ENCODE measurements around the gene ARTN.
A peak's percentile ranks its signal among the peaks of the same experiment; 100 is the strongest.

The ARTN gene

DNA sequence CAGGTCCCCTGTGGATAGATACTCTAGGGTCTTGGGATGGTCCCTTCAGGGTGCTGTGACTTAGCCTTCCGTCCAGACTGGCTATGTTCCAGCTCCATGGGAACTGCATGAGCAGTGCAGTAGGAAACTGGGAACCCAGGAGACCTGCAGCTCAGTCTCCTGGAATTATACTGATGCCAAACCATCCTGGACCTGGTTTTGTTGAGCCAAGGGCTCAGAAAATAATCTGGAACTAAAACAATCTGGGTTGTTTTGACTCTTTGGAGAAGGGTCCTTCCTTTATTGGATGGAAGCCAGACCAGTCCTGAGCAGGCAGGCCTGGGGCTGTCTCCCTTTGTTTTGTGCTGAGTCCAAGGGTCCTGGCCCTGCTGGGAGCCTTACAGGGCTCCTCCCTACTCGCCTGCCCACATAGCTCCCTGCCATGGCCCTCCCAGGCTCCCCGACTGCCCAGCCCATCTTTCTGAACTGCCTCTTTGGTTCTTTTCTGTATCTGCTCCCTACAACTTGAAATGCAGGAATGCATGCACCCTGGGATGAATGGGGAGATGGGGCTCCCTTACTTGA lies 14.4 kb downstream of the ARTN start:
- no peak for DNase-seq (ENCODE audit: low read depth)

DNA sequence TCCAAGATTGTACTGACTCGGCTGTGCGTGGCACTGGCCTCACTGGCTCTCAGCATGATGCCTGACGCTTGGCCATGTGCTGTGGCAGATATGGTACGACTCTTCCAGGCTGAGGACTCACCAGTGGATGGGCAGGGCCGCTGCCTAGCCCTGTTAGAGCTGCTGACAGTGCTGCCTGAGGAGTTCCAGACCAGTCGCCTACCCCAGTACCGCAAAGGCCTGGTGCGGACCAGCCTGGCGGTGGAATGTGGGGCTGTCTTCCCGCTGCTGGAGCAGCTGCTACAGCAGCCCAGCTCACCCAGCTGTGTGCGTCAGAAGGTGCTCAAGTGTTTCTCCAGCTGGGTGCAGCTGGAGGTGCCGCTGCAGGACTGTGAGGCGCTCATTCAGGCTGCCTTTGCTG lies 16.1 kb downstream of the ARTN start:
- no peak for DNase-seq (ENCODE audit: low read depth)

DNA sequence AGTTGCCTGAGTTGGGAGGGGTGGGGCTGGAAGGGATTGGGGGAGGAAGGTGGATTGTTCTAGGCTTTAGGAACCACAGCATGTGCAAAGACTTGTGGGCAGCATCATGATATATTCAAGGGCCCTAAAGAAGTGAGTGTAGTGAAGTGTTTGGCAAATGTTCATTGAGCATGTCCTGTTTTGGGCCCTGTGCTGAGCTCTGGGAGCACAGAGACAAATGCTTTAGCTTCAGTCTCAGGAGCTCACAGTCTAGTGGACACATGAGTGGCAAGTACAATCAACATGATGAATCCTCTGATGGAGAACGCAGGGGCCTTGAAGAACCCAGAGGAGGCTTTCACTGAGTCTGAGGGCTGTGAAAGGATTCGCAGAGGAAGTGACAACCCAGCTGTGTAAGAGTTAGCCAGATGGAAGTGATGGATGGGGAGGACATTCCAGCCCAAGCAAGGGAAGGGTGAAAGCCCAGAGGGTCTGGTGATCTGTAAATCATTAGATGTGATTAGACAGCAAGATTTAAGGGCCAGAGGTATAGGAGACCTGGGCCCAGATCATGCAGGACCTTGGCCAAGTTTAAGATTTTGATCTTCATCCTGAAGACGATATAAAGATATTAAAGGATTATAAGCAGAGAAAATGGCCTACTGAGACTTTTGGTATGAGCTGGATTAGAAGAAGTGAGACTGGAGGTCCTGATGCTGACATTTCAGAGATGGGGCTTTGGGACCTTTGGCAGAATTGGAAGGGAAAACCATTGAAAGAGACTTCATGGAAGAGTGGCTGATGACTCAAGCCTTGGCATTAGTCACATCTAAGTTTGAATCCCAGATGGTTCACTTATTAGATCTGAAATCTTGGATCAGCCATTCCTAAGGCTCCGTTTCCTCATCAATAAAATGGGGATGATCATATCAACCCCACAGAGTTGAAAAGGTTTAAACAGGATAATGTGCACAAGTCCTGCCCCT lies 17.7 kb downstream of the ARTN start:
- no peak for DNase-seq (ENCODE audit: low read depth)

DNA sequence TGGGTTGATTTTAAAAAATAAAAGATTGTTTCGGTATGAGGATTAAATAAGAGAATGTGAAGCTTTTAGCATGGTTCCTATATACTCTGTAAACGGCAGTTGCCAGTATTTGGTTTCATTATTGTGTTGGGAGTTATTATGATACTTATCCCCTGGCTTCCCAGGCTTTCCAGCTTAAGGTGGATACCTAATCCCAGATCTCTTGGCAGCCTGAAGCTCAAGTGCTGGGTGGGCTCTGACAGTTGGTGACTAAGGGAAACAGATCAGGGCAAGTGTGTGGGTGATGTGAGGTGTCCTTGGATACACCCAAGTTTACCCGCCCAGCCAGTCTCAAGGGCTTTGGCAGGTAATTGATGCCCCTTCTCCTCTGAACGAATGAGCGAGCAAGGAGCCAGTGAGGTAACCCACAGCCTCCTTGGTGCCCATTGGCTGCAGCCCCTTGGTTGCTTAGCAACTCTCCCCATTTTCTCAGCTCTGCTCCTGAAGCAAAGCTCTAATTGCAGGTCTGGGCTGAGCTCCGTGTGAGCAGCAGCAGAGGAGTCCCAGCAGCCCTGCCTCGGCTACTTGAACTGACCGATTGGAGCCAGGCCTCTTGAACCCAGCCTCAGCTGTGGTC lies 19.2 kb downstream of the ARTN start:
- no peak for DNase-seq (ENCODE audit: low read depth)

DNA sequence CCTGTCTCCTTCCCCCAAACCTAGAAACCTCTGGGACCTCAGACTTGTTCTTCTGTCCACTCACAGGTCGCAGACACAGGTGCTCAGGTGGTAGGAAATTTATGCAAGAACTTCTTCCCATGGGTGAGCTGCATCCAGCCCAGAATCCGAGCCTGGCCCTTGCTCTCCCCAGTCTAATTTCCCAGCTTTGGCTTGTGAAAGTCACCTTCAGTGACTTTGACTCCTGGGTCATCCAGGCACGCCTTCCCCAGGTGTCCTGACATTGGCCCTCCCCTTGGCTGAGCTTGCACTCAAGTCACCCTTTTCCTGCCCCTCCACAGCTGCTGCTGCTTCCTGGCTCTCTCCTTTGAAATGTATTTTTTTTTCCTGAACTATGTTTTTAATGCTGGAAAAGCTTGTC lies 19.8 kb downstream of the ARTN start:
- no peak for DNase-seq (ENCODE audit: low read depth)

DNA sequence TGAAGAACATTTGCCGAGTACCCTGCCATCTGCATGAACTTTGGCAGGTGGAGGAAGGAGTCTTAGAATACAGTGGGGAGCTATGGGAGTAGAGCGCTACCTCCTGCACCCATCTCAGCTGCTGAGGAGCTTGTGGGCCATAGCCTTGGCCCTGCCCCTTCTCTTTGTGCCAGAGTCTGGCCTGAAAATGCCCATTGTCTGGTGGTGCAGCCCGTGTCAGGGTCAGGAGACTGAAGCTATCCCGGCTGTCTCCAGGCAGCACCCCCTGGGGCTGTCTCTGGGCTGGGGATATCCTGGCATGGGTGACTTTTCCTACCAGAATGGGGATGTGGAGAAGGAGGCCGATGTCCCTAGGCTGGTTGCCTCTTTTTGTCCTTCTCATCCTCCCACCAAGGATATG lies 20.4 kb downstream of the ARTN start:
- no peak for DNase-seq (ENCODE audit: low read depth)

DNA sequence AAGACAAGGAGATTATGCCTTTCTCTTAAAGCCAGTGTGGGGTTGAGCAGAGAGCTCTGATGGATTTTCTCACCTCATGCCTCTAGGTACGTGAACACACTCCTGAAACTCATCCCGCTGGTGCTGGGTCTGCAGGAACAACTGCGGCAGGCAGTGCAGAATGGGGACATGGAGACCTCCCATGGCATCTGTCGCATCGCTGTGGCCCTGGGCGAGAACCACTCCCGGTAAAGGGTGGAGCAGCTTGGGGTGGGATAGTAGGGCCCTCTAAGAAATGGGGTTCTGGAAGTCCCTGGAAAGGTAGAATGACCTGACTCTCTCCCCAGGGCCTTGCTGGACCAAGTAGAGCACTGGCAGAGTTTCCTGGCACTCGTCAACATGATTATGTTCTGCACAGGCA lies 22.6 kb downstream of the ARTN start:
- no peak for DNase-seq (ENCODE audit: low read depth)

DNA sequence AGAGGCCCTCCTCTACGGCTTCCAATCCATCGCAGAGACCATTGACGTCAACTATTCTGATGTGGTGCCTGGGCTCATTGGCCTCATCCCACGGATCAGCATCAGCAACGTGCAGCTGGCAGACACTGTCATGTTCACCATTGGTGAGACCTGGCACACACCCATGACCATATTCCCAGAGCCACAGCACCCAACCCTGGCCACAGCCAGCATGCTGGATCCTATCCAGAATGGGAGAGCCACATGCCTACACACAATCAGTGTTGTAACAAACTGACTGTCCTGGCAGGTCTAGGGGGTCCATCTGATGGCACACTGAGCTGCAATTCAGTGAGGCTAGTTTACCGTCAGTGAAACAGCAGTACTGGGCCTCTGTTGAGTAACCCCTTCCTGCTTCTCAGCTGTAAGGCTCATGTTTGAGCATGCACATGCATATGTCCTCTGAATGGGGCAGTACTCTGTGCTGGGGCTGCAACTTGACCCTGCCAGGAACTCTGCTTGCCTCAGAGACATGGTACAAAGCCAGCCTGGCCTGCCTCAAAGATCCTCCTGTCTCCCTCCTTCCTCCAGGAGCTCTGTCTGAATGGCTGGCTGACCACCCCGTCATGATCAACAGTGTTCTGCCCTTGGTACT lies 23.9 kb downstream of the ARTN start:
- no peak for DNase-seq (ENCODE audit: low read depth)

DNA sequence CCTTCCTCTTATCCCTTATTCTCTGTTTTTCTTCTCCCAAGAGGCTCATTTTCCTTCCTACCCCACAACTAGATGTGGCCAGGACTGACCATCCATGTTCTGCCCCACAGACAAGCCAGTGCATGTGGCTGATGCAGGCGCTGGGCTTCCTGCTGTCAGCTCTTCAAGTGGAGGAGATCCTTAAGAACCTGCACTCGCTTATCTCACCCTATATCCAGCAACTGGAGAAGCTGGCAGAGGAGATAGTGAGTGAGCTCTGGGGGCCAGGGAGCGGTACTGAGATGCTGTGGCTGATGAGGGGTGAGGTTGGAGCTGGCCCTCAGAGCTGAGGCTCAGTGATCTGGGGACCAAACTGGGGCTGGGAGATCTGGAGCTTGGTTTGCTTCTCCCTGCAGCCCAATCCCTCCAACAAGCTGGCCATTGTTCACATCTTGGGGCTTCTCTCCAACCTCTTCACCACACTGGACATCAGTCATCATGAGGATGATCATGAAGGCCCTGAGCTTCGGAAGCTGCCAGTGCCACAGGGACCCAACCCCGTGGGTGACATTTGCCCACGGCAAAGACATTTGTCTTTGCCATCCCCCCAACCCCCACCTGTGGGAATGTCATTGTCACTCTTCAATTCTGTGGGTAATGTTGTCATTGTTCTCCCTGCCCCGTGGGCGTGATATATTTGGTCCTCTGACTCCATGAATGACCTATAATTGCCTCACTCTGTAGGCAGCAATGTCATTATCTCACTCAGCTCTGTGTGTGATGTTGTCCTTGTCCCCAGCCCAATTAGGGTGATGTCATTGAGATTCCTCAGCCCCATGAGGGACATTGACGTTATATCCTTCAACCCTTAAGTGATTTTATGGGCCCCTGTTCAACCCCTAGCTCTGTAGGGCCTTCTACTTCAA lies 25.0 kb downstream of the ARTN start:
- no peak for DNase-seq (ENCODE audit: low read depth)

DNA sequence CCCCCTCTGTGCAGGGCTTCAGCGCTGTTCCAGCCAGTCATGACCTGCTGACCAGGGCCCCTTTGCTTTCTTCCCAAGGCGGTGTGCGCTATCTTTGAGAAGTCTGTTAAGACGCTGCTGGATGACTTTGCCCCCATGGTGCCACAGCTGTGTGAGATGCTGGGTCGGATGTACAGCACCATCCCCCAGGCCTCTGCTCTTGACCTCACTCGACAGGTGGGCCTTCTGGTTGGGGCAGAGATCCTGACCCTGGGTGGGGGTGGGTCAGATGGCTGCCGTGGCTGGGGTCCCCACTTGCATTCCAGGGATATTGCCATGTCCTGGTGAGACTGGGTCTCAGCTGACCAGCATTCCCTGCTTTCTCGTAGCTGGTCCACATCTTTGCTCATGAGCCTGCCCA lies 27.2 kb downstream of the ARTN start:
- DNase-seq (ENCODE audit: low read depth): no peak

DNA sequence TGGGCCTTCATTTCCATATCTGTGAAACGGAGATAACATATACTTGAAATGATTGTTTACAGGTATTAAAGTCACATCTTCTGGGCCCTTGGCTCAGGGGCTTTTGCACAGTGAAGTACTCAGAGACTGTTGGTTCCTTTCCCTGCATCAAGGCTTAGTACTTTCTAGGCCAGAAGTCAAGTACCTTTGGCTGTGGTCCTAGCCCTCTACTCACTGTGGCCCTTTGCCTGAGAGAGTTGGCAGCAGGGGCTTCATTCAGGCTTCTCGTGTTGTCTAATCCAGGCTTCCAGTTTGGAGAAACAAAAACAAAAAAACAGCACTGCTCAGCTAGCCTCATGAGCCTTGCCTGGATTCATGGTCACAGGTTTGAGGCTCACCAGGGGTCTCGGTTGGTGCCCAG lies 28.1 kb downstream of the ARTN start:
- DNase-seq (ENCODE audit: low read depth): no peak

DNA sequence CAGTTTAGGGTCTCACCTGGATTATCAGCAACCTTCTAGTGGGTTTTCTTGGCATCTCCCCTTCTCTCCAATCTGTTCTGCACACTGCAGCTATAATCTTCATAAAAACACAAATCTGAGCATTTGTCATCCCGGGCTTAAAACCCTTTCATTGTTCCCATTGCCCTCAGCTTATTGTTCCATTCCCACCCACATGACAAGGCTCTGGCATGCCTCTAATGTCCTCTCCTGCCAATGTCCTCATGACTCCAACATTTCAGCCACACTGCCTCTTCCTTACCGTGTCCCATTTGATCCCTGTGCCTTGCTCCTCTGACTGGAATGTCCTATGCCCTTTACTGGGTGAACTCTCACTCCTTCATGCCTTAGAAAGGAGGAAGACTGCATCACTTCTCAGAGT lies 28.7 kb downstream of the ARTN start:
- DNase-seq (ENCODE audit: low read depth): no peak

DNA sequence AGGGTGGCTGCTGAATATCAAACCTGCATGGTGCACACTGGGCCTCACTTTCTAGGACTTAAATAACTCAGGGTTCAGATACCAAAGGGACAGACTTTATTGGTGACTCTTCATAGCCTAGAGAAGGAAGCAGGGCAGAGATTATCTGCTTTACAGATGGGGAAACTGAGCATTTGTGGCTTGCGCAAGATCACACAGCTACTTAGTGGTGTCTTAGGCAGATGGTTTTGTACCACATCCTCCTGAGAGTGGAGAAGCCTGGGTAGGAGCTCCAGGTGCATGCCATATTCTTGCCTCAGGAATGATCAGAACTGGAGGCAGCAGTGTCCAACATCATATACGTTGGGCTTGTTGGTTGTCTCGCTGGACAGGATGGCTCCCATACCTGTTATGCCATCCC lies 29.4 kb downstream of the ARTN start:
- DNase-seq (ENCODE audit: low read depth): no peak

DNA sequence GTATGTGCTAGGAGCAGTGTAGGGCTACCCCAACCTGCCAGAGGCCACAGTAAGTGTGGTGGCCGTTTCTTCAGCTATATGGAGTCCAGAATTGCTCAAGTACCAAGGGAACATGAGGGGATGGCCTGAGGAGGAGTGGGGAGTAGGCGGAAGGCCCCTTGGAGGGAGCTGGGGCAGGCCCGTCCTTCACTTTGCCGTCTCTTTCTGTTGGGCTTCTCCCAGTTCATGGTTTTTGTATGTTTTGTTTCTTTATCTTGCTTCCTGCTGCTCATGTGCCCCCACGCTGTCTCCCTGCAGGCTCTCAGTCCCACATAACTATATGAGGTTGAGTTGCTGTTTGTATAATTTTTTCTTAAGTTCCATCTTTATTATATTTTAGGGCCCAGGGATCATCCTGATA lies 30.3 kb downstream of the ARTN start:
- DNase-seq (ENCODE audit: low read depth): no peak

DNA sequence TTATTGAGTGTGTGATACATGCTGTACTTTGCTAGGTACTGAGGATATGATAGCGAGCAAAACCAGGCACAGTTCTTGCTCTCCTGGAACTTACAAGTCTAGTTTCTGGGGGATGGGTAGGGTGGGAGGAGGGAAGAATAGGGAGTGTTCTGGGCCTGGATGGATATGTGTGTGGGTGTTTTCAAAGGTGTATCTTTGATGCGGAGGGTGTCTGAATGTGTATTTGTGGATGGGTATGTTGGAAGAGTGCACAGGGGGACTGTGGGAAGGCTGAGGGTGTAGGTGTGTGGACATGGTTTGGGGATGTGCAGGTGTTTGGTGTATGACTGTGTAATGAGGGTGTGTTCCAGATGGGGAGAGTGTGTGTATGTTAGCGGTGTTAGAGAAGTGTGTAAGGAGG lies 31.7 kb downstream of the ARTN start:
- DNase-seq (ENCODE audit: low read depth): no peak

DNA sequence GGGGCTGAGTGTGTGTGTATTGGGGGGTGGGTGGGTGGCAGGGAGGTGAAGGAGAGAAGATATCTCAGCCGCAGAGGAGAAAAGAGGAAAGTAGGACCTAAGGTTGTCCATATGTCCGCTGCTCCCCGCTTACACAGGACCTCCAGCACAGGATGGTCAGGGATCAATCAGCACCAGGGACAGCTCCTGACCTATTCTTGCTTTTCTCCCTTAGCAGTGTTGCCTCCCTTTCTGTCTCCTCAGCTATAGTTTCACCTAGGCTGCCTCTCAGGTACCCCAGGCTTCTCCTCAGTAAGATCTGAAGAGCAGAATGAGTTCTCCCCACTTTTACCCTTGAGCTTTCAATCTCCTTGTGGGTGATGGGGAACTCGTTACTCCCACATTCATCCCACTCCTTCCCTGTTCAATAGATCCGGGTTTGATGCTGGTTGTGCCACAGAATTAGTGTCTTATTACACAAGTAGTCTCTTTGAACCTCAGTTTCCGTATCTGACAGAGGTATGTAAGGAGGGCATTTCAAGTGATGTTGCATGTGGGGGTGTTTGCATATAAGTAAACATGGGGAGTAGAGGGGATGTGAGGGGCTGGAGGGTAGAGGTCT lies 34.8 kb downstream of the ARTN start:
- no peak for DNase-seq (ENCODE audit: low read depth)

DNA sequence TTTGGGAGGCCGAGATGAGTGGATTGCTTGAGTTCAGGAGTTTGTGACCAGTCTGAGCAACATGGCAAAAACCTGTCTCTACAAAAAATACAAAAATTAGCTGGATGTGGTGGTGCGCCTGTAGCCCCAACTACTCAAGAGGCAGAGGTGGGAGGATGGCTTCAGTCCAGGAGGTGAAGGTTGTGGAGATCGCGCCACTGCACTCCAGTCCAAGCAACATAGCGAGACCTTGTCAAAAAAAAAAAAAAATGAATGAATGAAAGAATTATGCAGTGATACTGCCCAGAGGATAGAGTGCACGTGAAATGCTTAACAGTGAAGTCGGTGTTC lies 35.8 kb downstream of the ARTN start:
- DNase-seq (ENCODE audit: low read depth): no peak

DNA sequence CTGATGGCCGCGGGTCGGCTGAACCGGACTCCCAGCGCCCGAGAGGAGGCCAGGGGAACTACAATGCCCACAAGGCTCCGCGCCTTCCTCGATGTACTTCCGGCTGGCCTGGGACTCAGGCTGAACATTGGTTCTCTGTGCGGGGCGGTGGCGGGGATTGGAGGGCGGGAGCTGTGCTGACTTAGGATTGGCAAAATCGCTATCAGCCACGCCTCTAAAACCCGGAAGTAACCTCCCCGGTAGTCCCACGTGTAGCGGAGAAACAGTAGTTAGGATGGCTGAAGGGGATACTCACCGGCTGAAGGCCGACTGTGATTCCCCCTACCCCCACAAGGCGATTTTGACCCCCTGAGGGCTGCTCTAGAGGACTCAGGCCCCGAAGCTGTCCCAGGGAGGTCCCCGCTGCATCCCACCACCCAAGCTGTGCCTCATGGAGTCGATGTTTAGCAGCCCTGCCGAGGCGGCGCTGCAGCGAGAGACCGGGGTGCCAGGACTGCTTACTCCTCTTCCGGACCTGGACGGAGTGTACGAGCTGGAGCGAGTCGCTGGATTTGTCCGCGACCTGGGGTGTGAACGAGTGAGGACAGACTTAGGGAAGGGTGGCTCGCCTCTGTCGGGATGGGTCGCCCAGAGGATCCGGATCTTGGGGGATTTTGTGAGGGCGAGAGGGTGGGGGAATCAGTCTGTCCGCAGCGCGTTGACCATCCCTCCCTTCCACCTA lies 36.3 kb downstream of the ARTN start, which contains the start of gene DPH2:
Gene DPH2 (plus strand): TSS at position 265 of the 721 bp plus-strand sequence. CDS start 166 bp downstream, at position 431.
- peak; percentile 96 for DNase-seq (ENCODE audit: low read depth)

DNA sequence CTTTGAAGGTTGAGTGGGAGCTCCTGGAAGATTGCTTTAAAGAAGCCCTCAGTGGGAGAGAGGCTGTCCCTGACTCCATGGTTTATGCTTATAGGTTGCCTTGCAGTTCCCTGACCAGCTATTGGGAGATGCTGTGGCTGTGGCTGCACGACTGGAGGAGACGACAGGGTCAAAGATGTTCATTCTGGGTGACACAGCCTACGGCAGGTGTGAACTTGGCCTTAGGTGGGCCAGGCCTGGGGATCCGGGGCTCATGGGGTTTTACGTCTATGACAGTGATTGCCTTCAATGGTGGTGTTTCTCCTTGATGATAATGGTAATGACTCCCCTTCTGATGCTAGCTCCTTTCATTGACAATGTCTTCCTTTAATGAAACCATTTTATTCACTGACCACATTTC lies 36.9 kb downstream of the ARTN start:
- DNase-seq (ENCODE audit: low read depth): no peak

DNA sequence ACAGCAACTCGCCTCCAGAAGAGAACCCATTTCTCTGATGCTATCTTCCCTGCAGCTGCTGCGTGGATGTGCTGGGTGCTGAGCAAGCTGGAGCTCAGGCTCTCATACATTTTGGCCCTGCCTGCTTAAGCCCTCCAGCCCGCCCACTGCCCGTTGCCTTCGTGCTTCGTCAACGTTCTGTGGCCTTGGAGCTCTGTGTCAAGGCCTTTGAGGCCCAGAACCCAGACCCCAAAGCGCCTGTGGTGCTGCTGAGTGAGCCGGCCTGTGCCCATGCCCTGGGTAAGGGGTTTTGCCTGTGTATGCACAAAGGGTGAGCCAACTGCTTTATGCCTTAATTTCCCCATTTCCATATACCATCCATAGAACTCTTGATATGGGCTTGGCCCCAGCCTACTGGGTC lies 37.3 kb downstream of the ARTN start:
- DNase-seq (ENCODE audit: low read depth): no peak
